Lung microvascular endothelial cell (primary cell): ENCODE results near the gene TTYH2. TPM values are rescaled to one million over a fixed set of nuclear protein-coding genes. Genes with fewer than 3 reads are reported as not detected.

Source experiments
- DNase-seq, 2 donors: peaks; one replicate each; pipeline versions ENCODE4 v3.0.0 to v3.0.0-alpha.2; 2010; ENCODE audit warnings: low read depth in 2 of 2
- total RNA-seq: library from RNA; depleted of rRNA; stranded (reverse); fragments of >200 nt; gene quantifications from 2 replicates; pipeline ENCODE4 v1.2.1, GENCODE V29; 2014

The TTYH2 gene
- total RNA-seq, 1 donor from 2014 or later = 0.40 TPM

- no peak for DNase-seq
These were observed 73.7 kb downstream of the TTYH2 start for GRCh38 chr17:74287031-74287602.

GRCh38 chr17:74288785-74289184 lies 75.4 kb downstream of the TTYH2 start:
- DNase-seq = no peak

- DNase-seq = no peak
These were observed 76.3 kb downstream of the TTYH2 start for GRCh38 chr17:74289688-74290087.

GRCh38 chr17:74290340-74290739 lies 77.0 kb downstream of the TTYH2 start:
- no peak for DNase-seq

- no peak for DNase-seq
These were observed 79.1 kb downstream of the TTYH2 start for GRCh38 chr17:74292495-74292894.

GRCh38 chr17:74295625-74296547 lies 82.5 kb downstream of the TTYH2 start:
- no peak for DNase-seq

- DNase-seq = peak; percentile 17 to 30
These were observed 83.2 kb downstream of the TTYH2 start for GRCh38 chr17:74296548-74296936.

GRCh38 chr17:74297941-74298340 lies 84.6 kb downstream of the TTYH2 start:
- DNase-seq = no peak

- DNase-seq = peak in 1 of 2 donors; percentile 41
These were observed 85.4 kb downstream of the TTYH2 start for GRCh38 chr17:74298778-74299177.

GRCh38 chr17:74299226-74300009 lies 86.0 kb downstream of the TTYH2 start:
- DNase-seq = no peak

GRCh38 chr17:74303305-74303704 lies 89.9 kb downstream of the TTYH2 start:
- no peak for DNase-seq

- DNase-seq = no peak
These were observed 90.8 kb downstream of the TTYH2 start for GRCh38 chr17:74304184-74304583.

GRCh38 chr17:74305865-74306654 lies 92.7 kb downstream of the TTYH2 start:
- DNase-seq = peak in 1 of 2 donors; percentile 12

GRCh38 chr17:74307984-74308773 lies 94.8 kb downstream of the TTYH2 start:
- peak; percentile 37 to 46 for DNase-seq

- no peak for DNase-seq
These were observed 96.5 kb downstream of the TTYH2 start for GRCh38 chr17:74309902-74310301.

Other genes with a start within 250 kb of the TTYH2 start
- gene RPL38, start 9.9 kb upstream of the TTYH2 start, total RNA-seq = 3,826 and 4,570 TPM in 2 replicates
- not detected in 2 replicates for gene DNAI2, start 60.7 kb downstream of the TTYH2 start, total RNA-seq
- under 0.01 and 0.44 TPM in 2 replicates for gene KIF19, start 112.7 kb downstream of the TTYH2 start, total RNA-seq
- gene BTBD17, start 148.3 kb downstream of the TTYH2 start, total RNA-seq = not detected in 2 replicates
- not detected in 2 replicates for gene GPR142, start 153.9 kb downstream of the TTYH2 start, total RNA-seq
- gene GPRC5C, start 218.5 kb downstream of the TTYH2 start, total RNA-seq = 0.22 and 0.40 TPM in 2 replicates